H1 (cell line): ENCODE data around the gene TSKS. TPM values are rescaled to one million over a fixed set of nuclear protein-coding genes. Genes with fewer than 3 reads are reported as not detected.

ENCODE experiments used
- CEBPB ChIP-seq: IDR thresholded peaks from 2 replicates; pipeline ENCODE4 v1.6.1; 2012; ENCODE audit warnings: low read depth, low read length
- EP300 ChIP-seq, 2 experiments: IDR thresholded peaks; 1 replicate in 1 of 2; 2 replicates in 1 of 2; pipeline ENCODE4 v1.6.1; 2011 to 2012; ENCODE audit warnings: low read depth in 2 of 2, low read length in 2 of 2, mild to moderate bottlenecking in 2 of 2, borderline replicate concordance in 1 of 2, inconsistent platforms in 1 of 2, moderate library complexity in 1 of 2
- KDM4A ChIP-seq: IDR thresholded peaks from one replicate; pipeline ENCODE4 v1.7.1; 2012; ENCODE audit warnings: low read depth, mild to moderate bottlenecking, moderate library complexity, low read length, inconsistent platforms; ENCODE audit not compliant: severe bottlenecking
- MAFK ChIP-seq: IDR thresholded peaks from 2 replicates; pipeline ENCODE4 v1.6.1; 2012; ENCODE audit warnings: low read depth, mild to moderate bottlenecking, improper control_type of control experiment, low read length
- MAX ChIP-seq: IDR thresholded peaks from 2 replicates; pipeline ENCODE4 v1.6.1; 2012; ENCODE audit warnings: inconsistent platforms
- SRF ChIP-seq: IDR thresholded peaks from 2 replicates; pipeline ENCODE4 v1.6.1; 2011; ENCODE audit warnings: mild to moderate bottlenecking, low read depth, low read length, moderate library complexity
- USF2 ChIP-seq: IDR thresholded peaks from 2 replicates; pipeline ENCODE4 v1.6.1; 2011; ENCODE audit warnings: low read length, improper control_type of control experiment
- polyA plus RNA-seq, 7 experiments: library from polyadenylated mRNA; depleted of rRNA in 3 of 7; stranded (reverse) in 5 of 7; unstranded in 2 of 7; fragments of >200 nt in 5 of 7; fragments of 200-250 nt in 2 of 7; gene quantifications; 1 replicate in 5 of 7; 2 replicates in 1 of 7; 4 replicates in 1 of 7; pipeline versions ENCODE4 v1.2.1 to v1.2.3, GENCODE V29; 2011 to 2013; ENCODE audit warnings: missing spikeins in 2 of 7, mixed read lengths in 2 of 7
- total RNA-seq: library from RNA; stranded (reverse); fragmentation: NEBNext Ultra II Directional; extraction: Animal tissue kit (Norgen Biotek cat#: 25700); gene quantifications from 2 replicates; pipeline ENCODE4 v1.2.1, GENCODE V29; 2021

TSKS gene
- total and polyA plus RNA-seq, 2 of the 8 experiments (the other 6 are each of a cell fraction or from before 2014, with no cell fraction given): 0.21 TPM; not detected in 1

- TF ChIP-seq EP300 (IDR thresholded peaks at IDR 0.05; ENCODE audit: borderline replicate concordance in 1 of 2, low read depth in 2 of 2, low read length in 2 of 2) (no peak), MAX (no peak), KDM4A (no peak), MAFK (no peak), USF2 (no peak), SRF (no peak), CEBPB (no peak)
These were observed 12.8 kb upstream of the TSKS start (continued) for GRCh38 chr19:49775742-49776370.
